Subcutaneous adipose tissue (tissue), 4 donors: ENCODE results near the gene STN1. TPM values are rescaled to one million over a fixed set of nuclear protein-coding genes. Genes with fewer than 3 reads are reported as not detected.

Source experiments
- CTCF ChIP-seq: fragments of 450-650 bp; IDR thresholded peaks from one replicate; pipeline ENCODE4 v1.5.1; 2016; ENCODE audit warnings: low read depth, mild to moderate bottlenecking, control low read depth, antibody characterized with exemption, moderate library complexity
- total RNA-seq, 4 donors: library from RNA; depleted of rRNA; stranded (reverse); fragments of >200 nt; gene quantifications; one replicate each; pipeline ENCODE4 v1.1.0, GENCODE V29; 2016

The STN1 gene
- total RNA-seq, 4 donors from 2014 or later, result 16.6 to 28.4 (median 24.7) TPM

GRCh38 chr10:103834436-103835095 is 83.4 kb downstream of the STN1 start:
- no peak for TF ChIP-seq CTCF

- TF ChIP-seq CTCF, result no peak
These were observed 84.1 kb downstream of the STN1 start for GRCh38 chr10:103833731-103834365.

GRCh38 chr10:103832806-103833205 is 85.2 kb downstream of the STN1 start:
- TF ChIP-seq CTCF, result no peak

Other genes starting within 250 kb of the STN1 start
- 10 to 100 TPM; 13.0 to 23.6 (median 18.7) TPM for gene SH3PXD2A, start 62.6 kb downstream of the STN1 start, total RNA-seq
- 10 to 100 TPM; 47.4 to 73.5 (median 65.9) TPM for gene SLK, start 49.0 kb upstream of the STN1 start, total RNA-seq
- under 1 TPM in 2 of 4 donors, not detected in 2; under 0.01 to 0.19 TPM for gene COL17A1, start 167.7 kb upstream of the STN1 start, total RNA-seq
- gene SFR1, start 204.0 kb upstream of the STN1 start, total RNA-seq, result 10 to 100 TPM in 1 of 4 donors, 1 to 10 TPM in 3; 7.3 to 10.9 (median 8.4) TPM